WTC11 (cell line): ENCODE data around the gene SMC3. TPM values are rescaled to one million over a fixed set of nuclear protein-coding genes. Genes with fewer than 3 reads are reported as not detected.

Experiments
- ATAC-seq: fragments of 200-7000 bp; cut with Tn5 transposase; 2 replicates; pipeline ENCODE4 v1.10.0; 2021; ENCODE audit warnings: mild to moderate bottlenecking, moderate library complexity
- CTCF ChIA-PET: fragments of 300-600 bp; sonication (Branson Sonifier 250); formaldehyde crosslinking; loops from one replicate; lab custom pipeline; 2021; ENCODE audit warnings: antibody characterized with exemption; lab: Charles Lee
- POLR2A ChIA-PET: fragments of 350-600 bp; sonication (Branson Sonifier 250); formaldehyde crosslinking; loops from one replicate; lab custom pipeline; 2021; ENCODE audit warnings: antibody characterized with exemption; lab: Charles Lee
- DNase-seq: peaks from one replicate; pipeline ENCODE4 v3.0.0; 2021; ENCODE audit warnings: low spot score
- H3K27ac Mint-ChIP-seq: 2 replicates; pipeline ENCODE4 v1.8.0; 2021; ENCODE audit warnings: mixed read lengths
- H3K27me3 Mint-ChIP-seq: 2 replicates; pipeline ENCODE4 v1.8.0; 2021; ENCODE audit warnings: low read depth, mild to moderate bottlenecking, moderate library complexity, mixed read lengths
- H3K36me3 Mint-ChIP-seq: 2 replicates; pipeline ENCODE4 v1.8.0; 2021; ENCODE audit warnings: mixed read lengths
- H3K4me1 Mint-ChIP-seq: 2 replicates; pipeline ENCODE4 v1.8.0; 2022; ENCODE audit warnings: mixed read lengths
- H3K4me3 Mint-ChIP-seq: 2 replicates; pipeline ENCODE4 v1.8.0; 2021; ENCODE audit warnings: mild to moderate bottlenecking, moderate library complexity, mixed read lengths
- H3K9me3 Mint-ChIP-seq: 2 replicates; pipeline ENCODE4 v1.8.0; 2021; ENCODE audit warnings: mixed read lengths
- EMX1 ChIP-seq: fragments of 250-450 bp; sonication (Bioruptor Pico); IDR thresholded peaks from 2 replicates; pipeline ENCODE4 v1.8.0; 2021; ENCODE audit warnings: mild to moderate bottlenecking
- KAT7 ChIP-seq: sonication (generic); formaldehyde crosslinking; IDR thresholded peaks from 2 replicates; pipeline ENCODE4 v1.8.1; 2023; ENCODE audit warnings: missing genetic modification reagents, mild to moderate bottlenecking, borderline replicate concordance
- NFE2L1 ChIP-seq: sonication (generic); formaldehyde crosslinking; IDR thresholded peaks from 2 replicates; pipeline ENCODE4 v1.8.1; 2023; ENCODE audit warnings: missing genetic modification reagents
- NR1H2 ChIP-seq: sonication (generic); formaldehyde crosslinking; IDR thresholded peaks from 2 replicates; pipeline ENCODE4 v1.9.0; 2021; ENCODE audit warnings: mild to moderate bottlenecking, moderate library complexity, missing genetic modification reagents
- NR3C1 ChIP-seq: sonication (generic); formaldehyde crosslinking; conservative IDR thresholded peaks from 2 replicates; pipeline ENCODE4 v1.8.1; 2023; ENCODE audit warnings: low read depth, mild to moderate bottlenecking, missing genetic modification reagents
- SP1 ChIP-seq: sonication (generic); formaldehyde crosslinking; conservative IDR thresholded peaks from 2 replicates; pipeline ENCODE4 v1.8.1; 2022; ENCODE audit warnings: missing genetic modification reagents
- TEAD1 ChIP-seq: sonication (generic); formaldehyde crosslinking; IDR thresholded peaks from 2 replicates; pipeline ENCODE4 v1.8.0; 2022; ENCODE audit warnings: mild to moderate bottlenecking, missing genetic modification reagents
- TP53 ChIP-seq: sonication (generic); formaldehyde crosslinking; IDR thresholded peaks from 2 replicates; pipeline ENCODE4 v1.8.1; 2023; ENCODE audit warnings: mild to moderate bottlenecking, missing genetic modification reagents
- ZBTB21 ChIP-seq: sonication (generic); formaldehyde crosslinking; IDR thresholded peaks from 2 replicates; pipeline ENCODE4 v1.8.1; 2023; ENCODE audit warnings: mild to moderate bottlenecking, missing genetic modification reagents, borderline replicate concordance
- ZNF121 ChIP-seq: sonication (generic); formaldehyde crosslinking; IDR thresholded peaks from 2 replicates; pipeline ENCODE4 v1.8.0; 2023; ENCODE audit warnings: missing genetic modification reagents
- ZNF232 ChIP-seq: sonication (generic); formaldehyde crosslinking; IDR thresholded peaks from 2 replicates; pipeline ENCODE4 v1.8.0; 2022; ENCODE audit warnings: mild to moderate bottlenecking, missing genetic modification reagents
- ZNF263 ChIP-seq: sonication (generic); formaldehyde crosslinking; IDR thresholded peaks from 2 replicates; pipeline ENCODE4 v1.8.1; 2022; ENCODE audit warnings: low read depth, mild to moderate bottlenecking, moderate library complexity, missing genetic modification reagents
- total RNA-seq: library from RNA; stranded (reverse); gene quantifications from 3 replicates; pipeline ENCODE4 v1.2.3, GENCODE V29; 2021
- TF ChIP-seq, protein P1 (sequence below): sonication (generic); formaldehyde crosslinking; IDR thresholded peaks from 2 replicates; pipeline ENCODE4 v1.8.0; 2022; ENCODE audit warnings: mild to moderate bottlenecking, missing genetic modification reagents
- TF ChIP-seq, protein P2 (sequence below): sonication (generic); formaldehyde crosslinking; IDR thresholded peaks from 2 replicates; pipeline ENCODE4 v1.8.0; 2023; ENCODE audit warnings: mild to moderate bottlenecking, missing genetic modification reagents
- TF ChIP-seq, protein P3 (sequence below): sonication (generic); formaldehyde crosslinking; conservative IDR thresholded peaks from 2 replicates; pipeline ENCODE4 v1.8.1; 2022; ENCODE audit warnings: mild to moderate bottlenecking, missing genetic modification reagents
- TF ChIP-seq, protein P4 (sequence below): sonication (generic); formaldehyde crosslinking; conservative IDR thresholded peaks from 2 replicates; pipeline ENCODE4 v1.8.1; 2023; ENCODE audit warnings: mild to moderate bottlenecking, low read depth, missing genetic modification reagents, moderate library complexity

Gene SMC3
- total RNA-seq, 1 experiment from 2014 or later: 71.0 TPM

DNA sequence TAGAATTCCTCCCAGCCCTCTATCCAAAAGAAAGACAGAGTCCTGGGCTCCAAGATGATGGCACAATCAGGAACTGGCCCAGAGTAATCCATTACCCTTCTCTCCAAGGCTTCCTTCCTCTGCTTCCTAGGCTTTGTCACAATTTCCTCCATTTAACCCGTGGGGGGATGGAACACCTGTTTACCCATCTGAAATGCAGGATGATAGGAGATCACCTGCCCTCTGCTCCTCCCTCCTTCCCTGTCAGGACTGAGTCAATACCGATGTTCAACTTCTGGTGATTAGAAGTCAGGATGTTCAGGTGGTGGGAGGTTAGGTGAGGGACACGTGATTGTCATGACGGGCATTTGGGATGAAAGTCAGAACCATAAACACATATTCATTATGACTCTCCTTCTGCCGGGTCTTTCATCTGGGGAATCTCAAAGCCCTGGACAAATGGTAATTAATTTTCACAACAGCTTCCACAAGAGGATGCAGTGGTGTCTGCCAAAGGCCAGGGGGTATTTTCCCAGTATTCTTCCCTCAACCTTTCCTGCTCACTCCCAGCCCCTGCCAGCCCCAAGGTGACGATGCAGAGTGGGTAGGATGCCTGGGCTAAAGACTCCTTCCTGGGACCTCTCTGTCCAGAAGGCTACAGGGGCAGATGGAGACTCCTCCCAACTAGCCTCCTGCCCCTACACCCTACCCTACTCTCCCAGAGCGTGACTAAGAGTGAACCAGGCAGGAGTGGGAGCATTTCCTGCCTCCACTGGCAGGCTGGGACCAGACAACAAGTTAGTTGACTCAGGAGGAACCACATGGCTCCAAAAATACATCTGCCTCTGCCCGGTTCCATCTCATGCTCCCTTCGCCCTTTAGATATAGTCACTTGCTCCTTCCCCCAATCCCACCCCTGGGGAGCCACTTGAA, 41.9 kb upstream of the SMC3 start (continued):
- TF ChIP-seq, protein P1, sequence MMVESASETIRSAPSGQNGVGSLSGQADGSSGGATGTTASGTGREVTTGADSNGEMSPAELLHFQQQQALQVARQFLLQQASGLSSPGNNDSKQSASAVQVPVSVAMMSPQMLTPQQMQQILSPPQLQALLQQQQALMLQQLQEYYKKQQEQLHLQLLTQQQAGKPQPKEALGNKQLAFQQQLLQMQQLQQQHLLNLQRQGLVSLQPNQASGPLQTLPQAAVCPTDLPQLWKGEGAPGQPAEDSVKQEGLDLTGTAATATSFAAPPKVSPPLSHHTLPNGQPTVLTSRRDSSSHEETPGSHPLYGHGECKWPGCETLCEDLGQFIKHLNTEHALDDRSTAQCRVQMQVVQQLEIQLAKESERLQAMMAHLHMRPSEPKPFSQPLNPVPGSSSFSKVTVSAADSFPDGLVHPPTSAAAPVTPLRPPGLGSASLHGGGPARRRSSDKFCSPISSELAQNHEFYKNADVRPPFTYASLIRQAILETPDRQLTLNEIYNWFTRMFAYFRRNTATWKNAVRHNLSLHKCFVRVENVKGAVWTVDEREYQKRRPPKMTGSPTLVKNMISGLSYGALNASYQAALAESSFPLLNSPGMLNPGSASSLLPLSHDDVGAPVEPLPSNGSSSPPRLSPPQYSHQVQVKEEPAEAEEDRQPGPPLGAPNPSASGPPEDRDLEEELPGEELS (CRISPR knock-in tag): no peak
- TF ChIP-seq EMX1 (CRISPR knock-in tag) (no peak), SP1 (no peak)
- TF ChIP-seq, all 79 proteins: peak for 0

DNA sequence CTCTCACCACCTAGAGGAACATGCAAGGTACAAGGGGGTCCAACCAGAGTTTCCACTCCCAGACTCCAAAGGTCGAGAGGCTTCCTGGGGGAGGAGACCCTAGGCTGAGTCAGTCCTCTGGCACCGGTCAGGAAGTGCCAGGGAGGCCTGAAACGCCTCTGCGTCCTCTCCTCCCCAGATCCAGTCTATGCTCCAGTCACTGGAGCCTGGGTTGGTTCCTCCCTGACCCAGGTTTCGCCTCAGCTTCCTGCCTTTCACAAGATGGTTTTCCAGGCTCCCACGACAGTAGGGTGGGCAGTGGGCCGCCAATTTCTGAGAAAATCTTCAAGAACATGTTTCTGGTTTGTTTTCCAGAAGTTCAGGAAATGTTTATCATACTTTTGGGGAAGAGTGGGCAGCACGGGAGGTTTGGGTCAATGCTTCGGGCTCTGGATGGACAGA, 39.7 kb upstream of the SMC3 start:
- H3K27me3 Mint-ChIP-seq: no peaks in the 10 kb centered on the region
- ATAC-seq: no peak
- H3K36me3 Mint-ChIP-seq: no peaks in the 10 kb centered on the region
- peaks cover 62% of the 10 kb centered on the region for H3K4me1 Mint-ChIP-seq
- H3K9me3 Mint-ChIP-seq: no peaks in the 10 kb centered on the region
- TF ChIP-seq NFE2L1 (CRISPR knock-in tag) (no peak), EMX1 (CRISPR knock-in tag) (no peak), TEAD1 (no peak)
- TF ChIP-seq, protein P2, sequence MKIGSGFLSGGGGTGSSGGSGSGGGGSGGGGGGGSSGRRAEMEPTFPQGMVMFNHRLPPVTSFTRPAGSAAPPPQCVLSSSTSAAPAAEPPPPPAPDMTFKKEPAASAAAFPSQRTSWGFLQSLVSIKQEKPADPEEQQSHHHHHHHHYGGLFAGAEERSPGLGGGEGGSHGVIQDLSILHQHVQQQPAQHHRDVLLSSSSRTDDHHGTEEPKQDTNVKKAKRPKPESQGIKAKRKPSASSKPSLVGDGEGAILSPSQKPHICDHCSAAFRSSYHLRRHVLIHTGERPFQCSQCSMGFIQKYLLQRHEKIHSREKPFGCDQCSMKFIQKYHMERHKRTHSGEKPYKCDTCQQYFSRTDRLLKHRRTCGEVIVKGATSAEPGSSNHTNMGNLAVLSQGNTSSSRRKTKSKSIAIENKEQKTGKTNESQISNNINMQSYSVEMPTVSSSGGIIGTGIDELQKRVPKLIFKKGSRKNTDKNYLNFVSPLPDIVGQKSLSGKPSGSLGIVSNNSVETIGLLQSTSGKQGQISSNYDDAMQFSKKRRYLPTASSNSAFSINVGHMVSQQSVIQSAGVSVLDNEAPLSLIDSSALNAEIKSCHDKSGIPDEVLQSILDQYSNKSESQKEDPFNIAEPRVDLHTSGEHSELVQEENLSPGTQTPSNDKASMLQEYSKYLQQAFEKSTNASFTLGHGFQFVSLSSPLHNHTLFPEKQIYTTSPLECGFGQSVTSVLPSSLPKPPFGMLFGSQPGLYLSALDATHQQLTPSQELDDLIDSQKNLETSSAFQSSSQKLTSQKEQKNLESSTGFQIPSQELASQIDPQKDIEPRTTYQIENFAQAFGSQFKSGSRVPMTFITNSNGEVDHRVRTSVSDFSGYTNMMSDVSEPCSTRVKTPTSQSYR (CRISPR knock-in tag): no peak
- H3K4me3 Mint-ChIP-seq: no peak overlapping the region
- H3K27ac Mint-ChIP-seq: no peak overlapping the region
- ChIA-PET POLR2A (no interaction called here), CTCF (interaction anchor here (1.2 to 1.3 kb wide), 2 partner anchors 19 to 173 kb away, joined by 3 read pairs; no protein-coding TSS in a partner anchor)
- no peak for DNase-seq

DNA sequence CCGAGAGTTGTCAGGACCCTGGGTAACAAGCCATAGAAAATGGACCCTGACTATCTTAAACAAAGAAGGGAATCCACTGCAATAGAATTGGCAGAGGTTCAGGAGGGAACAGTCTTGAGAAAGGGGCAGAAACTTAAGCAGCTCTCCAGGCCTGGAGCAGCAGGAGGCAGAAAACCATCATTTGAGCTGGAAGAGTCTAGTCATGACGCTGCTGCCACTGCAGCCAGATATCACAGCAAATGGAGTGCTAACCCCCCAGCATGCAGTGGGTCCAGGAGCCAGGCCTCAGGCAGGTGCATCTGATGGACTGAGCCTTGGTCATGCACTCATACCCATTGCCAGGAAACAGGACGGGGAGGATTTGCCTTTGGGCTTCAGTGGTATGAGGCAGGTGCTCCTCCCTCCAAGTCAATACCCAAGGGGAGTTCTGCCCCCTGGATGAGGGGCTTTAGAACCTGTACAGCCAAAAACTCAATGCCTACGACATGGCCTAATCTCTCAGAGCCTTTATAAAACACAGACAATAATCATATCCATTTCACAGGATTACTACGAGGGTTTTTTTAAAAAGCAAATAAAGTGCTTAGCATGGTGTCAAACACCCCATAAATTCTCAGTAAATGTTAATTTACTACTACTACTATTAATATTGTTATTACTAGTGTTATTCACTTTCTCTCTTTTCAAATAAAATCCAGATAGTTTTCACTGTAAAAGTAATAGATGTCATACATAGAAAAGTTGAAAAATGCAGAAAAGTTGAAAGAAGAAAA, 39.1 kb upstream of the SMC3 start:
- ATAC-seq: no peak
- Mint-ChIP-seq H3K4me3 (no peak overlapping the region), H3K27me3 (no peaks in the 10 kb centered on the region), H3K4me1 (peaks cover 64% of the 10 kb centered on the region), H3K36me3 (no peaks in the 10 kb centered on the region), H3K9me3 (no peaks in the 10 kb centered on the region), H3K27ac (peak overlapping the region; percentile 63)
- no peak for DNase-seq
- ChIA-PET POLR2A (no interaction called here), CTCF (interaction anchor here (1.2 to 1.3 kb wide), 2 partner anchors 18 to 174 kb away, joined by 3 read pairs; no protein-coding TSS in a partner anchor)
- TF ChIP-seq, protein P3, sequence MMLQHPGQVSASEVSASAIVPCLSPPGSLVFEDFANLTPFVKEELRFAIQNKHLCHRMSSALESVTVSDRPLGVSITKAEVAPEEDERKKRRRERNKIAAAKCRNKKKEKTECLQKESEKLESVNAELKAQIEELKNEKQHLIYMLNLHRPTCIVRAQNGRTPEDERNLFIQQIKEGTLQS (CRISPR knock-in tag): no peak
- no peak for TF ChIP-seq EMX1 (CRISPR knock-in tag)
- TF ChIP-seq, protein P2 (CRISPR knock-in tag): no peak
- TF ChIP-seq, protein P4, sequence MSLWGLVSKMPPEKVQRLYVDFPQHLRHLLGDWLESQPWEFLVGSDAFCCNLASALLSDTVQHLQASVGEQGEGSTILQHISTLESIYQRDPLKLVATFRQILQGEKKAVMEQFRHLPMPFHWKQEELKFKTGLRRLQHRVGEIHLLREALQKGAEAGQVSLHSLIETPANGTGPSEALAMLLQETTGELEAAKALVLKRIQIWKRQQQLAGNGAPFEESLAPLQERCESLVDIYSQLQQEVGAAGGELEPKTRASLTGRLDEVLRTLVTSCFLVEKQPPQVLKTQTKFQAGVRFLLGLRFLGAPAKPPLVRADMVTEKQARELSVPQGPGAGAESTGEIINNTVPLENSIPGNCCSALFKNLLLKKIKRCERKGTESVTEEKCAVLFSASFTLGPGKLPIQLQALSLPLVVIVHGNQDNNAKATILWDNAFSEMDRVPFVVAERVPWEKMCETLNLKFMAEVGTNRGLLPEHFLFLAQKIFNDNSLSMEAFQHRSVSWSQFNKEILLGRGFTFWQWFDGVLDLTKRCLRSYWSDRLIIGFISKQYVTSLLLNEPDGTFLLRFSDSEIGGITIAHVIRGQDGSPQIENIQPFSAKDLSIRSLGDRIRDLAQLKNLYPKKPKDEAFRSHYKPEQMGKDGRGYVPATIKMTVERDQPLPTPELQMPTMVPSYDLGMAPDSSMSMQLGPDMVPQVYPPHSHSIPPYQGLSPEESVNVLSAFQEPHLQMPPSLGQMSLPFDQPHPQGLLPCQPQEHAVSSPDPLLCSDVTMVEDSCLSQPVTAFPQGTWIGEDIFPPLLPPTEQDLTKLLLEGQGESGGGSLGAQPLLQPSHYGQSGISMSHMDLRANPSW (CRISPR knock-in tag): no peak
- no peak for TF ChIP-seq NR3C1 (CRISPR knock-in tag)
- TF ChIP-seq ZBTB21 (CRISPR knock-in tag): no peak
- no peak for TF ChIP-seq NFE2L1 (CRISPR knock-in tag)
- no peak for TF ChIP-seq ZNF232 (CRISPR knock-in tag)
- TF ChIP-seq KAT7 (CRISPR knock-in tag): no peak
- no peak for TF ChIP-seq ZNF121 (CRISPR knock-in tag)
- TF ChIP-seq NR1H2 (CRISPR knock-in tag): no peak
- TF ChIP-seq, protein P1 (CRISPR knock-in tag): no peak
- no peak for TF ChIP-seq TP53 (CRISPR knock-in tag)
- no peak for TF ChIP-seq ZNF263 (CRISPR knock-in tag)
